Mesenchymal stem cell (in vitro differentiated cells and primary cell): ENCODE results near the gene SEPTIN3.
A peak's percentile ranks its signal among the peaks of the same experiment; 100 is the strongest.

ENCODE experiments used
- DNase-seq: peaks from one replicate; pipeline ENCODE4 v3.0.0-alpha.2; 2013
- H2AFZ ChIP-seq: one replicate; pipeline ENCODE4 v1.6.1; 2013; ENCODE audit warnings: low read depth, mild to moderate bottlenecking, control low read depth, inconsistent platforms, low read length, moderate library complexity
- H2AK5ac ChIP-seq: 2 replicates; pipeline ENCODE4 v1.6.1; 2013; ENCODE audit warnings: low read length, moderate library complexity, mild to moderate bottlenecking, inconsistent platforms; ENCODE audit not compliant: severe bottlenecking
- H2BK120ac ChIP-seq: one replicate; pipeline ENCODE4 v1.6.1; 2013; ENCODE audit warnings: low read depth, mild to moderate bottlenecking, inconsistent platforms, low read length, moderate library complexity
- H2BK12ac ChIP-seq, 2 experiments: one replicate each; pipeline ENCODE4 v1.6.1; 2013; ENCODE audit warnings: inconsistent platforms in 2 of 2, low read length in 2 of 2, mild to moderate bottlenecking in 2 of 2, moderate library complexity in 2 of 2, control low read depth in 1 of 2
- H2BK15ac ChIP-seq: one replicate; pipeline ENCODE4 v1.6.1; 2013; ENCODE audit warnings: mild to moderate bottlenecking, low read depth, inconsistent platforms; ENCODE audit not compliant: poor library complexity, severe bottlenecking
- H2BK5ac ChIP-seq: 2 replicates; pipeline ENCODE4 v1.6.1; 2013; ENCODE audit warnings: low read depth, mild to moderate bottlenecking, low read length, control low read depth, inconsistent platforms; ENCODE audit not compliant: poor library complexity, severe bottlenecking
- H3K14ac ChIP-seq, 2 experiments: one replicate each; pipeline ENCODE4 v1.6.1; 2013; ENCODE audit warnings: inconsistent platforms in 2 of 2, low read length in 2 of 2, control low read depth in 1 of 2, mild to moderate bottlenecking in 1 of 2, moderate library complexity in 1 of 2
- H3K18ac ChIP-seq, 2 experiments: one replicate each; pipeline ENCODE4 v1.6.1; 2013; ENCODE audit warnings: inconsistent platforms in 2 of 2, low read length in 2 of 2, control low read depth in 1 of 2, low read depth in 1 of 2, mild to moderate bottlenecking in 1 of 2
- H3K23ac ChIP-seq, 2 experiments: one replicate each; pipeline ENCODE4 v1.6.1; 2013; ENCODE audit warnings: inconsistent platforms in 2 of 2, low read length in 2 of 2, mild to moderate bottlenecking in 2 of 2, moderate library complexity in 2 of 2, control low read depth in 1 of 2
- H3K27ac ChIP-seq: 2 replicates; pipeline ENCODE4 v1.5.1; 2013; ENCODE audit warnings: mild to moderate bottlenecking, moderate library complexity, low read length, control low read depth, inconsistent platforms; ENCODE audit not compliant: poor library complexity, severe bottlenecking
- H3K27me3 ChIP-seq, 2 experiments: 2 replicates each; pipeline versions ENCODE4 v1.6.1 to v1.7.0; 2013; ENCODE audit warnings: low read length in 2 of 2, mild to moderate bottlenecking in 2 of 2, moderate library complexity in 2 of 2, control low read depth in 1 of 2, inconsistent platforms in 1 of 2; ENCODE audit not compliant: control insufficient read depth in 1 of 2, insufficient read depth in 1 of 2
- H3K36me3 ChIP-seq, 2 experiments: 2 replicates each; pipeline versions ENCODE4 v1.6.1 to v1.7.0; 2013; ENCODE audit warnings: low read length in 2 of 2, control low read depth in 1 of 2, inconsistent platforms in 1 of 2, low read depth in 1 of 2, mild to moderate bottlenecking in 1 of 2; ENCODE audit not compliant: insufficient read depth in 2 of 2, control insufficient read depth in 1 of 2
- H3K4ac ChIP-seq, 2 experiments: one replicate each; pipeline ENCODE4 v1.6.1; 2013; ENCODE audit warnings: inconsistent platforms in 2 of 2, low read length in 2 of 2, mild to moderate bottlenecking in 2 of 2, moderate library complexity in 2 of 2, control low read depth in 1 of 2, low read depth in 1 of 2
- H3K4me1 ChIP-seq: 2 replicates; pipeline ENCODE4 v1.6.1; 2013; ENCODE audit warnings: low read depth, low read length, control low read depth; ENCODE audit not compliant: control insufficient read depth, insufficient read depth
- H3K4me2 ChIP-seq: 2 replicates; pipeline ENCODE4 v1.6.1; 2013; ENCODE audit warnings: low read length, mild to moderate bottlenecking, inconsistent platforms; ENCODE audit not compliant: poor library complexity, severe bottlenecking
- H3K4me3 ChIP-seq, 2 experiments: 2 replicates each; pipeline versions ENCODE4 v1.5.1 to v1.7.0; 2013; ENCODE audit warnings: low read length in 2 of 2, mild to moderate bottlenecking in 2 of 2, control low read depth in 1 of 2, low read depth in 1 of 2; ENCODE audit not compliant: insufficient read depth in 1 of 2
- H3K79me1 ChIP-seq: replicated peaks from 2 replicates; pipeline ENCODE4 v1.6.1; 2013; ENCODE audit warnings: mild to moderate bottlenecking, control low read depth, low read length, inconsistent platforms; ENCODE audit not compliant: poor library complexity, severe bottlenecking
- H3K9ac ChIP-seq: 2 replicates; pipeline ENCODE4 v1.7.0; 2013; ENCODE audit warnings: mild to moderate bottlenecking, low read length, moderate library complexity
- H3K9me3 ChIP-seq: 2 replicates; pipeline ENCODE4 v1.7.0; 2013; ENCODE audit warnings: mild to moderate bottlenecking, low read length; ENCODE audit not compliant: control insufficient read depth
- H4K8ac ChIP-seq: one replicate; pipeline ENCODE4 v1.6.1; 2013; ENCODE audit warnings: inconsistent platforms, mild to moderate bottlenecking, low read length, moderate library complexity
- H4K91ac ChIP-seq: one replicate; pipeline ENCODE4 v1.6.1; 2013; ENCODE audit warnings: mild to moderate bottlenecking, low read length, inconsistent platforms
- WGBS: methylation state at CpG from one replicate; pipeline ENCODE4 v1.1.7; 2013; ENCODE audit warnings: mixed read lengths; 5-methylcytosine and 5-hydroxymethylcytosine counted together

SEPTIN3 gene

GRCh38 chr22:41929418-41929810 is 39.8 kb upstream of the SEPTIN3 start:
- DNase-seq, result no peak
- Histone ChIP-seq H2BK12ac (no peak overlapping the region), H3K14ac (peak overlapping the region in 1 of 2 experiments; percentile 26), H4K8ac (no peak overlapping the region), H2AK5ac (no peak overlapping the region), H4K91ac (no peak overlapping the region), H3K4me3 (no peak overlapping the region), H3K36me3 (no peaks in the 10 kb centered on the region), H3K4me1 (peaks cover 12% of the 10 kb centered on the region), H3K27me3 (peaks cover 12 to 29% of the 10 kb centered on the region in 2 experiments), H3K9ac (no peak overlapping the region), H3K4ac (no peak overlapping the region), H3K23ac (no peak overlapping the region), H3K9me3 (no peaks in the 10 kb centered on the region), H3K79me1 (no peaks in the 10 kb centered on the region), H2BK120ac (no peak overlapping the region), H3K27ac (no peak overlapping the region), H2BK5ac (no peak overlapping the region), H3K4me2 (no peak overlapping the region), H3K18ac (no peak overlapping the region), H2AFZ (no peak overlapping the region), H2BK15ac (no peak overlapping the region)
- WGBS, result 82% methylated on average over 8 of the region's 8 CpGs

GRCh38 chr22:41931701-41932269 is 37.5 kb upstream of the SEPTIN3 start:
- Histone ChIP-seq H3K9ac (no peak overlapping the region), H3K4me3 (no peak overlapping the region), H3K79me1 (no peaks in the 10 kb centered on the region), H2AK5ac (no peak overlapping the region), H3K9me3 (no peaks in the 10 kb centered on the region), H3K18ac (no peak overlapping the region), H2BK12ac (no peak overlapping the region), H3K4ac (no peak overlapping the region), H2BK15ac (no peak overlapping the region), H3K4me1 (no peaks in the 10 kb centered on the region), H3K27ac (no peak overlapping the region), H3K4me2 (no peak overlapping the region), H3K14ac (no peak overlapping the region), H2AFZ (no peak overlapping the region), H3K36me3 (no peaks in the 10 kb centered on the region), H3K23ac (no peak overlapping the region), H4K8ac (no peak overlapping the region), H3K27me3 (peaks cover 0 to 13% of the 10 kb centered on the region in 2 experiments), H2BK120ac (no peak overlapping the region), H4K91ac (no peak overlapping the region), H2BK5ac (no peak overlapping the region)
- DNase-seq, result no peak
- WGBS, result 88% methylated on average over 10 of the region's 10 CpGs

- Histone ChIP-seq H2BK120ac (no peak overlapping the region), H4K8ac (no peak overlapping the region), H3K4me3 (no peak overlapping the region), H3K4me2 (no peak overlapping the region), H3K18ac (no peak overlapping the region), H3K79me1 (no peaks in the 10 kb centered on the region), H3K4me1 (no peaks in the 10 kb centered on the region), H3K23ac (no peak overlapping the region), H2BK12ac (no peak overlapping the region), H3K27me3 (peaks cover 0 to 10% of the 10 kb centered on the region in 2 experiments), H2AFZ (no peak overlapping the region), H3K9me3 (no peaks in the 10 kb centered on the region), H2BK5ac (no peak overlapping the region), H3K27ac (no peak overlapping the region), H4K91ac (peak overlapping the region; percentile 18), H2BK15ac (peak overlapping the region; percentile 2), H3K9ac (no peak overlapping the region), H3K4ac (no peak overlapping the region), H2AK5ac (no peak overlapping the region), H3K14ac (no peak overlapping the region), H3K36me3 (no peaks in the 10 kb centered on the region)
- DNase-seq, result no peak
- WGBS, result 97% methylated on average over 12 of the region's 12 CpGs
These were observed 36.9 kb upstream of the SEPTIN3 start for GRCh38 chr22:41932353-41932752.

- H3K4me3 ChIP-seq, result no peak overlapping the region
- no peak overlapping the region for H2BK12ac ChIP-seq
- H4K8ac ChIP-seq, result no peak overlapping the region
- H2BK5ac ChIP-seq, result no peak overlapping the region
- H3K23ac ChIP-seq, result no peak overlapping the region
- H3K4me1 ChIP-seq, result no peaks in the 10 kb centered on the region
- no peak overlapping the region for H2BK15ac ChIP-seq
- H3K4me2 ChIP-seq, result no peak overlapping the region
- H3K9ac ChIP-seq, result no peak overlapping the region
- H3K18ac ChIP-seq, result no peak overlapping the region
- no peak overlapping the region for H3K4ac ChIP-seq
- no peak overlapping the region for H3K14ac ChIP-seq
- WGBS, result 96% methylated on average over 13 of the region's 16 CpGs
- H3K27ac ChIP-seq, result no peak overlapping the region
- peaks cover 0 to 1% of the 10 kb centered on the region in 2 experiments for H3K27me3 ChIP-seq
- no peak overlapping the region for H2AFZ ChIP-seq
- no peak overlapping the region for H2AK5ac ChIP-seq
- no peaks in the 10 kb centered on the region for H3K36me3 ChIP-seq
- peaks cover 2% of the 10 kb centered on the region for H3K79me1 ChIP-seq
- H3K9me3 ChIP-seq, result no peaks in the 10 kb centered on the region
- no peak overlapping the region for H2BK120ac ChIP-seq
- no peak overlapping the region for H4K91ac ChIP-seq
- DNase-seq, result no peak
These were observed 35.6 kb upstream of the SEPTIN3 start for GRCh38 chr22:41933411-41934177.
